ENCODE measurements around the gene FXYD3.

FXYD3 gene

DNA sequence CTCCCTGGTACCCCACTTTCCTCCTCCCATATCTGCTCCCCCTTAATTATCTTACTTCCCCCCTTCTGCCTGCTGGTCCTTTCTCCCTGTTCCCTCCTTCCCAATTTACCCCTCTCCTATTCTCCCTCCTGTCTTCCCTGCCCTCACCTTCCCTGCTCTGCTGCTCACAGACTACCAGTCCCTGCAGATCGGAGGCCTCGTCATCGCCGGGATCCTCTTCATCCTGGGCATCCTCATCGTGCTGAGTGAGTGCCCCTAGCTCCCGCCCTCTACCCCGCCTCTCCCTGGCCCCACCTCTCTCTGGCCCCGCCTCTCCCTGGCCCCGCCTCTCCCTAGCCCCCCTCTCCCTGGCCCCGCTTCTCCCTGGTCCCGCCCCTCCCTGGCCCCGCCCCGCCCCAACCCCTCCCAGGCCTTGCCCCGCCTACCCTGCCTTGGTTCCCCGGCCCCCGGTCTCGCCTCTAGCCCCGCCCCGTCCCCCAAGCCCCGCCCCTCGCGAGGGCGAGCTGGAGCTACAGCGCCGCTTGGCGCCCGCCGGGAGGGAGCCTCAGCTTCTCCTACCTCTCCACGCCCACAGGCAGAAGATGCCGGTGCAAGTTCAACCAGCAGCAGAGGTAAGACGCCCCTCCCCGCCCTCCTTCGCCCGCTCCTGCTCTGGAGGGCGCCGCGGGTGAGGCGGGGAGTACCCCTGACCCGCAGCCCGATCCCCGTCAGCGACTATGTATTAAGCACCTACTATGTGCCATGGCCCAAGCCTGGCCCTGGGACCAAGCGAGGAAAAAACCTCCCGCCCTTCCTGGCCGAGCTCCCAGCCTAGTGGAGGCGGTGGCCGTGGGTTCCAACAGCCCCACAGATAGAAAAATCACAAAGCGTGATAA, 25.6 kb downstream of the FXYD3 start:
- TF ChIP-seq, protein P1, sequence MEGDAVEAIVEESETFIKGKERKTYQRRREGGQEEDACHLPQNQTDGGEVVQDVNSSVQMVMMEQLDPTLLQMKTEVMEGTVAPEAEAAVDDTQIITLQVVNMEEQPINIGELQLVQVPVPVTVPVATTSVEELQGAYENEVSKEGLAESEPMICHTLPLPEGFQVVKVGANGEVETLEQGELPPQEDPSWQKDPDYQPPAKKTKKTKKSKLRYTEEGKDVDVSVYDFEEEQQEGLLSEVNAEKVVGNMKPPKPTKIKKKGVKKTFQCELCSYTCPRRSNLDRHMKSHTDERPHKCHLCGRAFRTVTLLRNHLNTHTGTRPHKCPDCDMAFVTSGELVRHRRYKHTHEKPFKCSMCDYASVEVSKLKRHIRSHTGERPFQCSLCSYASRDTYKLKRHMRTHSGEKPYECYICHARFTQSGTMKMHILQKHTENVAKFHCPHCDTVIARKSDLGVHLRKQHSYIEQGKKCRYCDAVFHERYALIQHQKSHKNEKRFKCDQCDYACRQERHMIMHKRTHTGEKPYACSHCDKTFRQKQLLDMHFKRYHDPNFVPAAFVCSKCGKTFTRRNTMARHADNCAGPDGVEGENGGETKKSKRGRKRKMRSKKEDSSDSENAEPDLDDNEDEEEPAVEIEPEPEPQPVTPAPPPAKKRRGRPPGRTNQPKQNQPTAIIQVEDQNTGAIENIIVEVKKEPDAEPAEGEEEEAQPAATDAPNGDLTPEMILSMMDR (IDR thresholded peaks at IDR 0.05; ENCODE audit: low read depth, low read length) = peak; percentile 85
- H3K27ac ChIP-seq = peak overlapping the region; percentile 49; the same call in 1 of the 2 replicates
- H3K4me3 ChIP-seq (ENCODE audit: low read depth, low read length) = peak overlapping the region; percentile 24

DNA sequence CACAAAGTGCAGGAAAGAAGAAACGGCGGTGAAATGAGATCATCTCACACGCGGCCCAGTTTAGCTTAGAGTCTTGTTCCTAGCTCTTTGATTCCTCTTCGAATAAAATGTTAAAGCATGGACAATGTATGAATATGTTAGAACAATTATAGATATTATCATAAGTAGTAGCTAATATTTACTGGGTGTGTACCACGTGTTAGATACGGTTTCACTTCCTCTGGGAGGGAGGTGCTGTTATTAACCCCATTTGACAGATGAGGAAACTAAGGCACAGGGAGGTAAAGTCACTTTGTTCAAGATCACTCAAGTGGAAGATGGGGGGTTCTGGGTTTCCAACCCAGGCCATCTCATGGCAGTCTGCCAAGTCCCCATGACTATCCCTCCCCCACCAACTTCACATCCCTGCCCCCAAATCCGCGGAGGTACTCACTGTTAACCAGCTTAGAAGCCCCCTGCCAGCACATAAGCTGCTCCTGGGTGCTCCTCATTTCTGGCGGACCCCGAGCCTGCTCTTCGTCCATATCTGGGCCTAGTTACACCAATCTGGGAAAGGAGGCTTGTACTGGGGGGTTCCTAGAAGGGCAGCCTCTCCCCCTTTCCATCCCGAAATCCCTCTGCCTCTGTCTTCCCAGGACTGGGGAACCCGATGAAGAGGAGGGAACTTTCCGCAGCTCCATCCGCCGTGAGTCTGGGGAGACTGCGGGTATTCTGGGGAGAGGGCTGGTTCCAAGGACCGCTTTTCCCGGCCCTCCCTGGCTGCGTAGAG, 26.4 kb downstream of the FXYD3 start:
- no peak overlapping the region for H3K27ac ChIP-seq
- TF ChIP-seq, protein P1 (IDR thresholded peaks at IDR 0.05; ENCODE audit: low read depth, low read length) = no peak
- DNase-seq = peak; percentile 38
- H3K9me3 ChIP-seq (ENCODE audit: severe bottlenecking) = no peaks in the 10 kb centered on the region
- H3K27me3 ChIP-seq (ENCODE audit: insufficient read depth, low read depth, severe bottlenecking) = peaks cover 12% of the 10 kb centered on the region
- H3K4me3 ChIP-seq (ENCODE audit: low read depth, low read length) = peak overlapping the region; percentile 68
- no peaks in the 10 kb centered on the region for H3K36me3 ChIP-seq

More for the DNA sequence above, 25.6 kb downstream of the FXYD3 start:
- Histone ChIP-seq H3K27me3 (ENCODE audit: insufficient read depth, low read depth, severe bottlenecking) (peaks cover 12% of the 10 kb centered on the region), H3K9me3 (ENCODE audit: severe bottlenecking) (no peaks in the 10 kb centered on the region), H3K36me3 (no peaks in the 10 kb centered on the region)
- peak; percentile 96 for DNase-seq

DNA sequence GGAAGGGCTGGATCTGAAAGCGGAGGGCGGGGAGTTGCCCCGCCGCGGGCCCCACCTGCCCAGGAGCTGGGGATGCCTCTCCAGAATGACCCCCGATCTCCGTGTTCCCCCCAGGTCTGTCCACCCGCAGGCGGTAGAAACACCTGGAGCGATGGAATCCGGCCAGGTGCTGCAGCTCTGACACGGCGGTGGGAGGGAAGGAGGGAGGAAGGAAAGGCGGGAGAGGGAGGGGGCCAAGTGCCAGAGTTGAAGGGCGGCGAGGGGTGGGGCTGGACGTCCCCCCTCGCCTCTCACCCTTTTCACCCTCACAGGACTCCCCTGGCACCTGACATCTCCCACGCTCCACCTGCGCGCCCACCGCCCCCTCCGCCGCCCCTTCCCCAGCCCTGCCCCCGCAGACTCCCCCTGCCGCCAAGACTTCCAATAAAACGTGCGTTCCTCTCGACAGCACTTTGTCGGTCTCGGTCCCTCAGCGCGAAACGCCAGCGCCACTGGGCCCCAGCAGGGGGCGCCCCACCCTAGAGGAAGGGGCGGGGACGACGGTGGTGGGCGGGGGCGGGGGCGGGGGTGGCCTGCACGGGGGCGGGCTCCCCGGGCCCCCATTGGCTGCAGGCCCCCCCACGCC, 27.1 kb downstream of the FXYD3 start:
- peak; percentile 74 for DNase-seq

DNA sequence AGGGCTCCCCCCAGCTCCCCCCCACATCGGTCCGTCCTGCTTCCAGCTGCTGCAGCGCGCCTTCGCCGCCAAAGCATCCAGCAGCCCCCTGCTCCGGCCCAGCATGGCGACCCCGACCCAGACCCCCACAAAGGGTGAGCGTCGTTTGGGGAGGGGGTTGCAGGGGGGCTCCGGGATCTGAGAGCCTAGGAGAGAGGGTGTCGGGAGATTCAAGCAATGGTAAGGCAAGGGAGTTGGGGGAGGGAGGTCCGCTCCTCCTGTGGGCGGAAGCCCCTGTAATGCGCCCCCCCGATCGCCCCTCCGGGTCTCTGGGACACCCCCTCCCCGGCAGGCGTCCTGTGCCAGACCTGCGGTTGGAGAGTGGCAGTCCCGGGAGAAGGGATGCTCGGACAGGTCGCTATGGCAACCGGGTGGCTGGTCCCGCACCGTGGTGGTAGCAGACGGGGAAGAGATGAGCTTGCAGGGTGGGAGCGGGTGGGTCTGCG, 27.6 kb downstream of the FXYD3 start, which contains the start of gene FXYD7:
Gene FXYD7, plus strand, starts transcription at position 25 of the 485 bp plus-strand sequence. Its CDS starts 79 bp downstream, at position 104.
- Histone ChIP-seq H3K9me3 (ENCODE audit: severe bottlenecking) (no peaks in the 10 kb centered on the region), H3K36me3 (no peaks in the 10 kb centered on the region), H3K27me3 (ENCODE audit: insufficient read depth, low read depth, severe bottlenecking) (peaks cover 12% of the 10 kb centered on the region), H3K27ac (no peak within 1 kb of the TSS), H3K4me3 (ENCODE audit: low read depth, low read length) (peak within 1 kb of the TSS; percentile 68)
- DNase-seq = peak; percentile 32
- TF ChIP-seq, protein P1 (IDR thresholded peaks at IDR 0.05; ENCODE audit: low read depth, low read length) = no peak

More for the DNA sequence above, 27.1 kb downstream of the FXYD3 start:
- Histone ChIP-seq H3K27ac (no peak overlapping the region), H3K4me3 (ENCODE audit: low read depth, low read length) (peak overlapping the region; percentile 68), H3K9me3 (ENCODE audit: severe bottlenecking) (no peaks in the 10 kb centered on the region), H3K27me3 (ENCODE audit: insufficient read depth, low read depth, severe bottlenecking) (peaks cover 12% of the 10 kb centered on the region), H3K36me3 (no peaks in the 10 kb centered on the region)
- TF ChIP-seq, protein P1 (IDR thresholded peaks at IDR 0.05; ENCODE audit: low read depth, low read length) = peak; percentile 57

DNA sequence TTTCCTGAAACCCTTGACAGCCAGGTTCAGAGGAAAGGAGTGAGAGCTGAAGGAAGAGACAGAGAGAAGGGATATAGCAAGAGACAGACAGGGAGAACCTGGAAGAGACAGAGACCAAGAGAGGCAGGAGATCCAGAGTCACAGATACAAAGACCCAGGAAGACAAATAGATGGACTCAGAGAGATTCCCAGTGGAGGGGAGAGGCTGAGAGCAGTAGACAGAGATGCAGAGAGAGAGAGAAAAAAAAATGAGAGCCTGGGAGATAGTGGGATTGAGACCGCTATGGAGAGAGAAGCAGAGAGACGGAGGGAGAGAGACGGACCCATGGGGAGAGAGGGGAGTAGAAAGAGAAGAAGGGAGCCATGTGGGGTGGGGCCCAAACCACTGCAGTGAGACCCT, 28.2 kb downstream of the FXYD3 start:
- H3K4me3 ChIP-seq (ENCODE audit: low read depth, low read length) = no peak overlapping the region
- no peaks in the 10 kb centered on the region for H3K9me3 ChIP-seq (ENCODE audit: severe bottlenecking)
- peaks cover 12% of the 10 kb centered on the region for H3K27me3 ChIP-seq (ENCODE audit: insufficient read depth, low read depth, severe bottlenecking)
- H3K27ac ChIP-seq = no peak overlapping the region
- TF ChIP-seq, protein P1 (IDR thresholded peaks at IDR 0.05; ENCODE audit: low read depth, low read length) = no peak
- DNase-seq = no peak
- no peaks in the 10 kb centered on the region for H3K36me3 ChIP-seq
